Erythroblast (primary cell): ENCODE results near the gene HEATR5A.
"Not testable (repeated sequence)": the region's sequence is repeated elsewhere in the genome, so short reads cannot be mapped to it uniquely, and the experiment has no call there.

Experiments used
- GATA1 ChIP-seq: IDR thresholded peaks from 2 replicates; pipeline ENCODE4 v1.6.1; 2011; ENCODE audit warnings: low read depth, mild to moderate bottlenecking, control low read depth, low read length, moderate library complexity
- POLR2A ChIP-seq: IDR thresholded peaks from 2 replicates; pipeline ENCODE4 v1.6.1; 2011; ENCODE audit warnings: mild to moderate bottlenecking, low read length

DNA sequence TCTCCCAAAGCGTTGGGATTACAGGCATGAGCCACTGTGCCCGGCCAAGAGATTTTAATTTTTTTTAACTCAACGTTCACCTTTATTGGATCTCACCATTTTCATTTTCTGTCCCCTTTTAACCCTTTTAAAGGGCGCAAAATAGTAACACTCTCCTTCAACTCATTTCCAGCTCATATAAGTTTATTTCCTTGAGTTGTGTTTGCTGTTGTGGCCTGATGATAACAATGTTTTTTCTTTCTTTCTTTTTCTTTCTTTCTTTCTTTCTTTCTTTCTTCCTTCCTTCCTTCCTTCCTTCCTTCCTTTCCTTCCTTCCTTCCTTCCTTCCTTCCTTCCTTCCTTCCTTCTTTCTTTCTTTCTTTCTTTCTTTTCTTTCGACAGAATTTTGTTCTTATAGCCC lies 143.9 kb downstream of the HEATR5A start:
- not testable (repeated sequence) for TF ChIP-seq POLR2A, GATA1
